Measurements from ENCODE around the gene OR4K14.

OR4K14 gene, protein sequence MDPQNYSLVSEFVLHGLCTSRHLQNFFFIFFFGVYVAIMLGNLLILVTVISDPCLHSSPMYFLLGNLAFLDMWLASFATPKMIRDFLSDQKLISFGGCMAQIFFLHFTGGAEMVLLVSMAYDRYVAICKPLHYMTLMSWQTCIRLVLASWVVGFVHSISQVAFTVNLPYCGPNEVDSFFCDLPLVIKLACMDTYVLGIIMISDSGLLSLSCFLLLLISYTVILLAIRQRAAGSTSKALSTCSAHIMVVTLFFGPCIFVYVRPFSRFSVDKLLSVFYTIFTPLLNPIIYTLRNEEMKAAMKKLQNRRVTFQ

GRCh38 chr14:20019257-20019865 is at the start of gene OR4K14:
Gene OR4K14, minus strand, starts transcription at chr14:20019307. Its CDS starts 4,114 bp downstream, at chr14:20015193.
- TF ChIP-seq CTCF (IDR thresholded peaks at IDR 0.05; ENCODE audit: extremely low read depth, missing control alignments), result no peak

GRCh38 chr14:20059745-20060144 is 40.6 kb upstream of the OR4K14 start, which contains the start of gene OR4L1:
Gene OR4L1, plus strand, starts transcription at chr14:20060045. Its CDS starts 0 bp downstream, at chr14:20060045.
- DNase-seq (ENCODE audit: low spot score), result no peak
- TF ChIP-seq CTCF (IDR thresholded peaks at IDR 0.05; ENCODE audit: extremely low read depth, missing control alignments), result no peak

More at GRCh38 chr14:20019257-20019865, at the start of gene OR4K14:
- DNase-seq (ENCODE audit: low spot score), result no peak

GRCh38 chr14:20048202-20048601 is 29.1 kb upstream of the OR4K14 start:
- DNase-seq (ENCODE audit: low spot score), result no peak

GRCh38 chr14:20044243-20044642 is 25.1 kb upstream of the OR4K14 start:
- TF ChIP-seq CTCF (IDR thresholded peaks at IDR 0.05; ENCODE audit: extremely low read depth, missing control alignments), result no peak

More at GRCh38 chr14:20048202-20048601, 29.1 kb upstream of the OR4K14 start:
- no peak for TF ChIP-seq CTCF (IDR thresholded peaks at IDR 0.05; ENCODE audit: extremely low read depth, missing control alignments)

GRCh38 chr14:20035938-20036337 is 16.8 kb upstream of the OR4K14 start, which contains the start of gene OR4K13:
Gene OR4K13, minus strand, starts transcription at chr14:20036038. Its CDS starts 1,280 bp downstream, at chr14:20034758.
- no peak for DNase-seq (ENCODE audit: low spot score)
- no peak for TF ChIP-seq CTCF (IDR thresholded peaks at IDR 0.05; ENCODE audit: extremely low read depth, missing control alignments)

More at GRCh38 chr14:20044243-20044642, 25.1 kb upstream of the OR4K14 start:
- DNase-seq (ENCODE audit: low spot score), result no peak

DNA sequence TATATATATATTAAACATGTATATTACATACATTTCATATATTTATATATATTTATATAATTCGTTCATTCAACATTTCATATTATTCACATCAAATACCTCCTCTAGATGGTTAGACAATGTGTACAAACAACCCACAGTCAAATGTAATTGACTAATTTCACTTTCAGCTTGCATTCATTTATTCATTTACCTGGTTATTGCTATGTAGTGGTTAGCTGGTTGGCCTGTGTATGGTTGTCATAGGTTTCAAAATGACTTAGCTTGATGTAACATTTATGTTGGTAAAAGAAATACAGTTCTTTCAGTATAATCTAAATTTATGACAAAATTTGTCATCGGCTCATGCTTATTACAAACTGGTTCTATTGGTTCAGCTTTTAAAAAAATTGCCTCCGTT is 16.3 kb upstream of the OR4K14 start:
- TF ChIP-seq CTCF (IDR thresholded peaks at IDR 0.05; ENCODE audit: extremely low read depth, missing control alignments), result no peak
- DNase-seq (ENCODE audit: low spot score), result no peak

GRCh38 chr14:20031058-20031457 is 12.0 kb upstream of the OR4K14 start:
- TF ChIP-seq CTCF (IDR thresholded peaks at IDR 0.05; ENCODE audit: extremely low read depth, missing control alignments), result no peak
- DNase-seq (ENCODE audit: low spot score), result no peak
